Stimulated activated CD4-positive, alpha-beta T cell treated with anti-CD3 and anti-CD28 coated beads, TNF-alpha, amount 100 ng/mL, for 1 hour (primary cell): Measurements from ENCODE around the gene CATSPER1.

Experiments
- DNase-seq, 3 donors: peaks; one replicate each; pipeline ENCODE4 v3.0.0-alpha.2; 2020; ENCODE audit warnings: low read depth in 3 of 3, low spot score in 1 of 3

CATSPER1 gene

GRCh38 chr11:65973439-65974110, 52.7 kb downstream of the CATSPER1 start:
- no peak for DNase-seq

- no peak for DNase-seq
These were observed 54.2 kb downstream of the CATSPER1 start for GRCh38 chr11:65972116-65972515.

- DNase-seq = no peak
These were observed 57.4 kb downstream of the CATSPER1 start for GRCh38 chr11:65968600-65969482.

GRCh38 chr11:65967329-65967934, 58.8 kb downstream of the CATSPER1 start:
- DNase-seq = no peak
